Measurements from ENCODE around the gene SOWAHD.
"Not testable (repeated sequence)": the region's sequence is repeated elsewhere in the genome, so short reads cannot be mapped to it uniquely, and the experiment has no call there.

The SOWAHD gene

GRCh38 chrX:119759248-119759766 lies 919 bp downstream of the SOWAHD start:
- DNase-seq: no peak

GRCh38 chrX:119760026-119760877 lies 1.9 kb downstream of the SOWAHD start:
- no peak for DNase-seq

- no peak for DNase-seq
Measured at GRCh38 chrX:119762718-119763117, 4.3 kb downstream of the SOWAHD start.

- DNase-seq: no peak
Measured at GRCh38 chrX:119763181-119763580, 4.8 kb downstream of the SOWAHD start.

GRCh38 chrX:119763836-119764387 lies 5.5 kb downstream of the SOWAHD start:
- DNase-seq: no peak

- not testable (repeated sequence) for DNase-seq
Measured at GRCh38 chrX:119768436-119768835, 10.0 kb downstream of the SOWAHD start.

GRCh38 chrX:119769388-119769787 lies 11.0 kb downstream of the SOWAHD start:
- not testable (repeated sequence) for DNase-seq

- no peak for DNase-seq
Measured at GRCh38 chrX:119775517-119776238, 17.3 kb downstream of the SOWAHD start.

GRCh38 chrX:119778829-119779228 lies 20.4 kb downstream of the SOWAHD start:
- no peak for DNase-seq

- DNase-seq: no peak
Measured at GRCh38 chrX:119783026-119783425, 24.6 kb downstream of the SOWAHD start.

- peak; percentile 67 for DNase-seq
Measured at GRCh38 chrX:119784747-119785446, 26.5 kb downstream of the SOWAHD start.

- peak; percentile 33 for DNase-seq
Measured at GRCh38 chrX:119790977-119791436, 32.6 kb downstream of the SOWAHD start.

GRCh38 chrX:119791437-119792231 lies 33.2 kb downstream of the SOWAHD start, which contains the start of gene RPL39:
Gene RPL39, minus strand, starts transcription at chrX:119791630. Its CDS starts 54 bp downstream, at chrX:119791576.
- DNase-seq: peak; percentile 87

GRCh38 chrX:119801253-119802221 lies 43.1 kb downstream of the SOWAHD start:
- no peak for DNase-seq

GRCh38 chrX:119802546-119802945 lies 44.2 kb downstream of the SOWAHD start:
- DNase-seq: no peak

- not testable (repeated sequence) for DNase-seq
Measured at GRCh38 chrX:119808461-119808860, 50.1 kb downstream of the SOWAHD start.

- no peak for DNase-seq
Measured at GRCh38 chrX:119809185-119809666, 50.8 kb downstream of the SOWAHD start.

All from activated CD4-positive, alpha-beta T cell treated with anti-CD3 and anti-CD28 coated beads, Interleukin-10, Interleukin-2, amounts not matched to agents 100 ng/mL and 50 ng/mL, durations not matched to agents 16 hours and 8 hours (primary cell).